GM19351 (cell line): ENCODE results near the gene DGCR2.

Source experiments
- ATAC-seq: cut with Tn5 transposase; IDR thresholded peaks from one replicate; pipeline ENCODE4 v1.9.1; 2021; ENCODE audit warnings: mild to moderate bottlenecking, moderate library complexity; ENCODE audit not compliant: unreplicated experiment

Gene DGCR2

GRCh38 chr22:19109198-19110063, 12.8 kb downstream of the DGCR2 start:
- ATAC-seq, result peak; percentile 77

- ATAC-seq, result no peak
These were observed 13.4 kb downstream of the DGCR2 start for GRCh38 chr22:19108807-19109197.

- ATAC-seq, result no peak
These were observed 14.5 kb downstream of the DGCR2 start for GRCh38 chr22:19107730-19108074.

GRCh38 chr22:19106886-19107729, 15.1 kb downstream of the DGCR2 start:
- no peak for ATAC-seq

GRCh38 chr22:19105867-19106802, 16.1 kb downstream of the DGCR2 start:
- no peak for ATAC-seq

GRCh38 chr22:19105456-19105855, 16.8 kb downstream of the DGCR2 start:
- ATAC-seq, result no peak

- no peak for ATAC-seq
These were observed 18.1 kb downstream of the DGCR2 start for GRCh38 chr22:19103880-19104821.

- ATAC-seq, result no peak
These were observed 24.1 kb downstream of the DGCR2 start for GRCh38 chr22:19098157-19098556.

- ATAC-seq, result no peak
These were observed 24.7 kb downstream of the DGCR2 start for GRCh38 chr22:19097518-19097917.

- ATAC-seq, result no peak
These were observed 25.7 kb downstream of the DGCR2 start for GRCh38 chr22:19096555-19096954.

GRCh38 chr22:19094393-19094997, 27.7 kb downstream of the DGCR2 start:
- no peak for ATAC-seq

GRCh38 chr22:19092725-19093124, 29.5 kb downstream of the DGCR2 start:
- no peak for ATAC-seq

GRCh38 chr22:19090586-19091127, 31.6 kb downstream of the DGCR2 start:
- ATAC-seq, result no peak

- ATAC-seq, result no peak
These were observed 32.0 kb downstream of the DGCR2 start for GRCh38 chr22:19090183-19090582.

- no peak for ATAC-seq
These were observed 33.2 kb downstream of the DGCR2 start for GRCh38 chr22:19088866-19089595.

GRCh38 chr22:19086896-19087295, 35.3 kb downstream of the DGCR2 start:
- no peak for ATAC-seq

- no peak for ATAC-seq
These were observed 35.8 kb downstream of the DGCR2 start for GRCh38 chr22:19086417-19086816.

- ATAC-seq, result no peak
These were observed 36.9 kb downstream of the DGCR2 start for GRCh38 chr22:19085233-19085718.
